Smooth muscle cell (in vitro differentiated cells): ENCODE measurements around the gene AMOT. TPM values are rescaled to one million over a fixed set of nuclear protein-coding genes. Genes with fewer than 3 reads are reported as not detected.

Source experiments
- DNase-seq: peaks from one replicate; lab custom pipeline; 2025; ENCODE audit not compliant: unreplicated experiment; lab: John Stamatoyannopoulos, UW
- H2AFZ ChIP-seq: fragments of 200-600 bp; sonication (generic); 2 replicates; pipeline ENCODE4 v1.6.0; 2016; ENCODE audit warnings: antibody characterized with exemption, low read depth, mild to moderate bottlenecking
- H3F3A ChIP-seq: fragments of 200-600 bp; sonication (generic); 2 replicates; pipeline ENCODE4 v1.6.0; 2017; ENCODE audit warnings: antibody characterized with exemption, low read depth
- H3K27ac ChIP-seq: fragments of 200-600 bp; sonication (generic); 2 replicates; pipeline ENCODE4 v1.5.1; 2016; ENCODE audit warnings: low read depth, mild to moderate bottlenecking
- H3K27me3 ChIP-seq: fragments of 200-600 bp; sonication (generic); 2 replicates; pipeline ENCODE4 v1.6.1; 2016; ENCODE audit warnings: low read depth, mild to moderate bottlenecking
- H3K36me3 ChIP-seq: fragments of 200-600 bp; sonication (generic); 2 replicates; pipeline ENCODE4 v1.5.1; 2016; ENCODE audit warnings: low read depth
- H3K4me1 ChIP-seq: fragments of 200-600 bp; sonication (generic); 2 replicates; pipeline ENCODE4 v1.5.1; 2016; ENCODE audit warnings: low read depth
- H3K4me2 ChIP-seq: fragments of 200-600 bp; sonication (generic); 2 replicates; pipeline ENCODE4 v1.6.0; 2016; ENCODE audit warnings: mild to moderate bottlenecking
- H3K4me3 ChIP-seq: fragments of 200-600 bp; sonication (generic); 2 replicates; pipeline ENCODE4 v1.5.1; 2016; ENCODE audit warnings: mild to moderate bottlenecking
- H3K79me2 ChIP-seq: fragments of 200-600 bp; sonication (generic); 2 replicates; pipeline ENCODE4 v1.6.0; 2016; ENCODE audit warnings: low read depth, mild to moderate bottlenecking
- H3K9ac ChIP-seq: fragments of 200-600 bp; sonication (generic); 2 replicates; pipeline ENCODE4 v1.6.0; 2016; ENCODE audit warnings: low read depth
- H3K9me3 ChIP-seq: fragments of 200-600 bp; sonication (generic); replicated peaks from 2 replicates; pipeline ENCODE4 v1.5.1; 2016; ENCODE audit warnings: low read depth
- H4K20me1 ChIP-seq: fragments of 200-600 bp; sonication (generic); 2 replicates; pipeline ENCODE4 v1.6.0; 2016; ENCODE audit warnings: low read depth
- CTCF ChIP-seq: fragments of 200-600 bp; sonication (generic); IDR thresholded peaks from 2 replicates; pipeline ENCODE4 v1.5.1; 2017; ENCODE audit warnings: borderline replicate concordance, mild to moderate bottlenecking, antibody characterized with exemption; ENCODE audit not compliant: insufficient read depth, poor library complexity, severe bottlenecking
- WGBS: methylation state at CpG from one replicate; pipeline ENCODE4 v1.1.7; 2016; ENCODE audit warnings: low lambda C conversion rate; 5-methylcytosine and 5-hydroxymethylcytosine counted together
- polyA plus RNA-seq: library from polyadenylated mRNA; unstranded; fragments of >200 nt; fragmentation: Nextera tagmentation; extraction: Ambion mirVana; gene quantifications from 2 replicates; pipeline ENCODE4 v1.2.1, GENCODE V29; 2016
- total RNA-seq: library from RNA; depleted of rRNA; stranded (reverse); fragments of >200 nt; gene quantifications from 2 replicates; pipeline ENCODE4 v1.2.3, GENCODE V29; 2014

Gene AMOT
- total and polyA plus RNA-seq, 2 experiments from 2014 or later, result 10.0 to 66.6 TPM

DNA sequence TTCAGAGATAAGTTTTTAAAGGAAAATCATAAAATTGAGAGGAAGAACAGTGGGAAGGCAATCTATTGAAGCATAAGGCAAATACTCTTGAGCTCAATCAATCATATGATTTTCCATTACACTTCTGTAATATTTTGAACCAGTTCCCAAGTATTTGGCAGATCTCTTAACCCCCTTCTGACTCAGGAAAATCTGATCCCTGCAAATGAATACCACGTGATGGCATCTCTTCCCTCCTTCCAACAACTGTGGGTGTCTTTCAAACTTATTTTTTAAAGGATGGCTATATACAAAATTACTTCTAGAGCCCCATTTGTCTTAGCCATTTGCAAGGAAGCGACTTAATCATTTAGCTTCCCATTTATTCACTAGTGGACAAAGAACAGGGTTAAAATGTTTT, 41.9 kb downstream of the AMOT start:
- Histone ChIP-seq H3K27ac (no peak overlapping the region), H3K9me3 (no peaks in the 10 kb centered on the region), H3F3A (no peaks in the 10 kb centered on the region), H3K79me2 (no peaks in the 10 kb centered on the region), H3K4me2 (no peak overlapping the region), H4K20me1 (no peaks in the 10 kb centered on the region), H3K9ac (no peak overlapping the region), H3K4me1 (peaks cover 11% of the 10 kb centered on the region), H2AFZ (no peak overlapping the region), H3K27me3 (no peaks in the 10 kb centered on the region), H3K4me3 (no peak overlapping the region), H3K36me3 (peaks cover 16% of the 10 kb centered on the region)
- TF ChIP-seq CTCF, result no peak
- no peak for DNase-seq
- WGBS, result 89% methylated on average over 2 of the region's 2 CpGs

DNA sequence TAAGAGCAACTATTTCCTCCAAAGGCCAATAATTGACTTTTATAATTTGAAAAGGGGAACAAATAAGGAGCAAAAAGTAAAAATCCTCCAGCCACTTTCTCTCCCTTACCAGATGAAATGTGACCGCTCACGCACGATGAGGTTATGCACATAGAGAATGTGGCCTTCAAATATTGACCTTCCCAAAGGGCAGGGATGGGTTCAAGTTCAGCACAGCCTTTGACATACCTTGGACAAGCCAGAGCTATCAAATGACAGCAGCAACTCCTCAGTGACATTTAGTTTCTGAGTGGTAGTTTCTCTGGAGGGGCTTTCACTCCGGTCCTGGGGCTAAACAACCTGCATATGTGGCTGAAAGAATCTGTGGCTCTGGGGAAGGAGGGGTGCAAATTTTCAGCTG, 50.7 kb downstream of the AMOT start:
- no peak for DNase-seq
- Histone ChIP-seq H3K9me3 (no peaks in the 10 kb centered on the region), H3K79me2 (no peaks in the 10 kb centered on the region), H3K4me1 (no peaks in the 10 kb centered on the region), H3K9ac (no peak overlapping the region), H3K27me3 (no peaks in the 10 kb centered on the region), H3K4me3 (no peak overlapping the region), H3K36me3 (no peaks in the 10 kb centered on the region), H2AFZ (no peak overlapping the region), H4K20me1 (no peaks in the 10 kb centered on the region), H3K27ac (no peak overlapping the region), H3F3A (no peaks in the 10 kb centered on the region), H3K4me2 (no peak overlapping the region)
- 97% methylated on average over 4 of the region's 4 CpGs for WGBS
- no peak for TF ChIP-seq CTCF

- Histone ChIP-seq H3F3A (no peaks in the 10 kb centered on the region), H3K27ac (no peak overlapping the region), H2AFZ (no peak overlapping the region), H3K4me3 (no peak overlapping the region), H3K4me1 (no peaks in the 10 kb centered on the region), H3K9ac (no peak overlapping the region), H3K27me3 (no peaks in the 10 kb centered on the region), H4K20me1 (no peaks in the 10 kb centered on the region), H3K9me3 (no peaks in the 10 kb centered on the region), H3K36me3 (no peaks in the 10 kb centered on the region), H3K79me2 (no peaks in the 10 kb centered on the region), H3K4me2 (no peak overlapping the region)
- WGBS, result 98% methylated on average over 2 of the region's 2 CpGs
- no peak for DNase-seq
- no peak for TF ChIP-seq CTCF
Measured at GRCh38 chrX:112786076-112786475, 54.6 kb downstream of the AMOT start.

- DNase-seq, result no peak
- H3F3A ChIP-seq, result no peaks in the 10 kb centered on the region
- H3K79me2 ChIP-seq, result no peaks in the 10 kb centered on the region
- H3K4me1 ChIP-seq, result no peaks in the 10 kb centered on the region
- H4K20me1 ChIP-seq, result no peaks in the 10 kb centered on the region
- H2AFZ ChIP-seq, result no peak overlapping the region
- no peak overlapping the region for H3K9ac ChIP-seq
- no peak overlapping the region for H3K27ac ChIP-seq
- WGBS, result 70% methylated on average over 5 of the region's 5 CpGs
- no peak overlapping the region for H3K4me3 ChIP-seq
- H3K36me3 ChIP-seq, result no peaks in the 10 kb centered on the region
- TF ChIP-seq CTCF, result no peak
- H3K4me2 ChIP-seq, result no peak overlapping the region
- H3K9me3 ChIP-seq, result no peaks in the 10 kb centered on the region
- no peaks in the 10 kb centered on the region for H3K27me3 ChIP-seq
Measured at GRCh38 chrX:112785344-112785743, 55.3 kb downstream of the AMOT start.
